HG03469 (cell line): ENCODE results near the gene CIB4.

Experiments
- ATAC-seq: cut with Tn5 transposase; IDR thresholded peaks from one replicate; pipeline ENCODE4 v1.9.1; 2021; ENCODE audit warnings: mild to moderate bottlenecking, moderate library complexity, moderate number of reproducible peaks; ENCODE audit not compliant: unreplicated experiment

Gene CIB4

GRCh38 chr2:26623541-26624495 lies 17.3 kb downstream of the CIB4 start:
- ATAC-seq = no peak

GRCh38 chr2:26621469-26622199 lies 19.5 kb downstream of the CIB4 start:
- no peak for ATAC-seq

GRCh38 chr2:26620031-26620605 lies 21.0 kb downstream of the CIB4 start:
- ATAC-seq = no peak

- no peak for ATAC-seq
These were observed 21.6 kb downstream of the CIB4 start for GRCh38 chr2:26619521-26619951.

- ATAC-seq = no peak
These were observed 22.1 kb downstream of the CIB4 start for GRCh38 chr2:26619096-26619495.

GRCh38 chr2:26618611-26619010 lies 22.6 kb downstream of the CIB4 start:
- ATAC-seq = no peak

- no peak for ATAC-seq
These were observed 23.5 kb downstream of the CIB4 start for GRCh38 chr2:26617588-26618083.

GRCh38 chr2:26616706-26617587 lies 24.2 kb downstream of the CIB4 start:
- no peak for ATAC-seq

- no peak for ATAC-seq
These were observed 25.1 kb downstream of the CIB4 start for GRCh38 chr2:26615860-26616705.

- ATAC-seq = no peak
These were observed 25.8 kb downstream of the CIB4 start for GRCh38 chr2:26615336-26615859.

- no peak for ATAC-seq
These were observed 26.7 kb downstream of the CIB4 start for GRCh38 chr2:26614216-26615138.

GRCh38 chr2:26613241-26614215 lies 27.6 kb downstream of the CIB4 start:
- ATAC-seq = no peak

- ATAC-seq = no peak
These were observed 28.5 kb downstream of the CIB4 start for GRCh38 chr2:26612522-26613240.

- ATAC-seq = no peak
These were observed 29.1 kb downstream of the CIB4 start for GRCh38 chr2:26612034-26612433.

GRCh38 chr2:26610504-26611335 lies 30.4 kb downstream of the CIB4 start:
- ATAC-seq = no peak
